Lung microvascular endothelial cell (primary cell): Measurements from ENCODE around the gene GATAD2B. TPM values are rescaled to one million over a fixed set of nuclear protein-coding genes. Genes with fewer than 3 reads are reported as not detected.
A peak's percentile ranks its signal among the peaks of the same experiment; 100 is the strongest.
"Not testable (repeated sequence)": the region's sequence is repeated elsewhere in the genome, so short reads cannot be mapped to it uniquely, and the experiment has no call there.

Source experiments
- DNase-seq, 2 donors: peaks; one replicate each; pipeline versions ENCODE4 v3.0.0 to v3.0.0-alpha.2; 2010; ENCODE audit warnings: low read depth in 2 of 2
- total RNA-seq: library from RNA; depleted of rRNA; stranded (reverse); fragments of >200 nt; gene quantifications from 2 replicates; pipeline ENCODE4 v1.2.1, GENCODE V29; 2014

GATAD2B gene
- total RNA-seq, 1 donor from 2014 or later, result 4.2 TPM

GRCh38 chr1:153840774-153841173 is 82.0 kb downstream of the GATAD2B start:
- not testable (repeated sequence) for DNase-seq

GRCh38 chr1:153833968-153834367 is 88.8 kb downstream of the GATAD2B start:
- not testable (repeated sequence) for DNase-seq

GRCh38 chr1:153833171-153833570 is 89.6 kb downstream of the GATAD2B start:
- no peak for DNase-seq

GRCh38 chr1:153832293-153832692 is 90.5 kb downstream of the GATAD2B start:
- DNase-seq, result no peak

GRCh38 chr1:153831026-153831425 is 91.7 kb downstream of the GATAD2B start:
- DNase-seq, result peak in 1 of 2 donors; percentile 12

- no peak for DNase-seq
These were observed 95.4 kb downstream of the GATAD2B start for GRCh38 chr1:153827168-153827964.

GRCh38 chr1:153818876-153819275 is 103.9 kb downstream of the GATAD2B start:
- DNase-seq, result no peak

- no peak for DNase-seq
These were observed 106.4 kb downstream of the GATAD2B start for GRCh38 chr1:153816283-153816889.

- DNase-seq, result no peak
These were observed 116.7 kb downstream of the GATAD2B start for GRCh38 chr1:153805886-153806719.

GRCh38 chr1:153805042-153805745 is 117.6 kb downstream of the GATAD2B start:
- peak; percentile 20 to 59 for DNase-seq

GRCh38 chr1:153804112-153804511 is 118.7 kb downstream of the GATAD2B start:
- DNase-seq, result no peak

GRCh38 chr1:153803470-153804056 is 119.2 kb downstream of the GATAD2B start:
- DNase-seq, result no peak

- DNase-seq, result no peak
These were observed 120.7 kb downstream of the GATAD2B start for GRCh38 chr1:153801786-153802697.

- no peak for DNase-seq
These were observed 121.6 kb downstream of the GATAD2B start for GRCh38 chr1:153801028-153801625.

GRCh38 chr1:153800516-153800915 is 122.3 kb downstream of the GATAD2B start:
- no peak for DNase-seq

GRCh38 chr1:153799566-153800465 is 123.0 kb downstream of the GATAD2B start:
- no peak for DNase-seq

- no peak for DNase-seq
These were observed 123.8 kb downstream of the GATAD2B start for GRCh38 chr1:153799016-153799415.

GRCh38 chr1:153798468-153798780 is 124.3 kb downstream of the GATAD2B start:
- no peak for DNase-seq
